Measurements from ENCODE around the gene GMPR. TPM values are rescaled to one million over a fixed set of nuclear protein-coding genes. Genes with fewer than 3 reads are reported as not detected.

Gene GMPR
- total and polyA plus RNA-seq, 2 donors (not counting 3 experiments of a cell fraction or from before 2014, with no cell fraction given), result 36.3 to 64.0 TPM

DNA sequence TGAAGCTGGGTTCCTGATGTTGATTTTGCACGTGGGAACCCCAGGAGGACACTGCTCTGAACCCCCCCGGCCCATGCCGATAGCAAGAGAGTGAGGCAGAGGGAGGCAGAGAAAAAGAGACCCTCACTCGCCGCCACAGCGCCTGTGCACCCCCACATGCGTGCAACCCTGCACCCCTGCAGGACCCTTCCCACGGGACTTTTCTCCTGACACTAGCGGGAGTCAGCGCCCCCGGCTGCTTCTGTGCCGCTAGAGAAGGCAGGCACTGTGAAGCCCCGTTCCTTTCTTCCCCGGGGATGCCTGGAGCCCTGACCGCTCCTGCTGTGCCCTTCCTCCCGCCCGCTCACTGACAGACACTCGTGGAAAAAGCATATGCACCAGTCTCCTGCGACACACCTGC is 67.4 kb downstream of the GMPR start:
- Histone ChIP-seq H3K79me2 (ENCODE audit: control insufficient read depth, insufficient read depth, low read length) (no peaks in the 10 kb centered on the region), H3K4me3 (replicated peaks in 1 of 3; ENCODE audit: insufficient read depth in 1 of 3, low read depth in 1 of 3, low read length in 3 of 3) (no peak overlapping the region), H3K9ac (replicated peaks; ENCODE audit: extremely low read depth, insufficient read depth, low read length) (no peak overlapping the region), H3K4me1 (ENCODE audit: control insufficient read depth, extremely low read depth, insufficient read depth, low read length) (peaks cover 6% of the 10 kb centered on the region), H3K4me2 (ENCODE audit: insufficient read depth, low read length) (no peak overlapping the region), H2AFZ (ENCODE audit: low read depth, low read length) (no peak overlapping the region), H3K36me3 (ENCODE audit: control insufficient read depth in 2 of 2, extremely low read depth in 1 of 2, insufficient read depth in 2 of 2, low read length in 2 of 2) (peaks cover 0 to 2% of the 10 kb centered on the region in 2 experiments), H3K27ac (ENCODE audit: insufficient read depth, low read depth, low read length) (no peak overlapping the region), H3K9me1 (replicated peaks; ENCODE audit: control insufficient read depth, extremely low read depth, insufficient read depth, low read length) (no peaks in the 10 kb centered on the region), H3K27me3 (ENCODE audit: control insufficient read depth in 2 of 2, insufficient read depth in 2 of 2, low read length in 2 of 2) (no peaks in the 10 kb centered on the region), H4K20me1 (replicated peaks; ENCODE audit: control insufficient read depth, extremely low read depth, insufficient read depth, low read length) (no peaks in the 10 kb centered on the region), H3K9me3 (replicated peaks; ENCODE audit: control insufficient read depth, insufficient read depth, low read length) (no peaks in the 10 kb centered on the region)
- DNase-seq (ENCODE audit: low read depth, low spot score) (no peak), FAIRE-seq (no peak)
- CTCF ChIA-PET, result no interaction called here
- POLR2A ChIA-PET, result interaction anchor here (0.7 kb wide), 1 partner anchor 215 kb away, joined by 3 read pairs; no protein-coding TSS in a partner anchor
- intact Hi-C loops (cut with micrococcal nuclease), result no loop called here
- TF ChIP-seq POLR2AphosphoS5 (IDR thresholded peaks at IDR 0.05; ENCODE audit: insufficient read depth, low read depth, low read length) (no peak), JUN (IDR thresholded peaks at IDR 0.05; ENCODE audit: borderline replicate concordance, insufficient read depth, insufficient read length, low read depth) (no peak), POLR2A (IDR thresholded peaks at IDR 0.05; ENCODE audit: low read depth, low read length) (no peak), FOS (IDR thresholded peaks at IDR 0.05; ENCODE audit: borderline replicate concordance, insufficient read depth, low read length) (no peak), GATA2 (IDR thresholded peaks at IDR 0.05; ENCODE audit: insufficient read depth, insufficient read length, low read depth, low read length) (no peak), EZH2 (IDR thresholded peaks at IDR 0.05; ENCODE audit: borderline replicate concordance, low read depth, low read length, severe bottlenecking) (no peak), MYC (IDR thresholded peaks at IDR 0.05; ENCODE audit: low read depth, low read length) (no peak)
- TF ChIP-seq, protein P1, sequence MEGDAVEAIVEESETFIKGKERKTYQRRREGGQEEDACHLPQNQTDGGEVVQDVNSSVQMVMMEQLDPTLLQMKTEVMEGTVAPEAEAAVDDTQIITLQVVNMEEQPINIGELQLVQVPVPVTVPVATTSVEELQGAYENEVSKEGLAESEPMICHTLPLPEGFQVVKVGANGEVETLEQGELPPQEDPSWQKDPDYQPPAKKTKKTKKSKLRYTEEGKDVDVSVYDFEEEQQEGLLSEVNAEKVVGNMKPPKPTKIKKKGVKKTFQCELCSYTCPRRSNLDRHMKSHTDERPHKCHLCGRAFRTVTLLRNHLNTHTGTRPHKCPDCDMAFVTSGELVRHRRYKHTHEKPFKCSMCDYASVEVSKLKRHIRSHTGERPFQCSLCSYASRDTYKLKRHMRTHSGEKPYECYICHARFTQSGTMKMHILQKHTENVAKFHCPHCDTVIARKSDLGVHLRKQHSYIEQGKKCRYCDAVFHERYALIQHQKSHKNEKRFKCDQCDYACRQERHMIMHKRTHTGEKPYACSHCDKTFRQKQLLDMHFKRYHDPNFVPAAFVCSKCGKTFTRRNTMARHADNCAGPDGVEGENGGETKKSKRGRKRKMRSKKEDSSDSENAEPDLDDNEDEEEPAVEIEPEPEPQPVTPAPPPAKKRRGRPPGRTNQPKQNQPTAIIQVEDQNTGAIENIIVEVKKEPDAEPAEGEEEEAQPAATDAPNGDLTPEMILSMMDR (IDR thresholded peaks at IDR 0.05; ENCODE audit: extremely low read depth in 1 of 2, insufficient read depth in 1 of 2, low read depth in 1 of 2, low read length in 2 of 2), result no peak
- TF ChIP-seq, protein P2, sequence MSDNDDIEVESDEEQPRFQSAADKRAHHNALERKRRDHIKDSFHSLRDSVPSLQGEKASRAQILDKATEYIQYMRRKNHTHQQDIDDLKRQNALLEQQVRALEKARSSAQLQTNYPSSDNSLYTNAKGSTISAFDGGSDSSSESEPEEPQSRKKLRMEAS (IDR thresholded peaks at IDR 0.05; ENCODE audit: insufficient read depth, insufficient read length), result no peak
- no TSS peak for BruUV-seq (replicated peaks)
- dilution Hi-C loops (cut with MboI; ENCODE audit: extremely low pct_ligation_motif_present, low sequenced_read_pairs), result no loop called here

Data from endothelial cell of umbilical vein (primary cell).